NCI-H748 (cell line): ENCODE data around the gene STX10.

Source experiments
- DNase-seq: peaks from one replicate; lab custom pipeline; 2025; ENCODE audit not compliant: unreplicated experiment; lab: John Stamatoyannopoulos, UW

Gene STX10

DNA sequence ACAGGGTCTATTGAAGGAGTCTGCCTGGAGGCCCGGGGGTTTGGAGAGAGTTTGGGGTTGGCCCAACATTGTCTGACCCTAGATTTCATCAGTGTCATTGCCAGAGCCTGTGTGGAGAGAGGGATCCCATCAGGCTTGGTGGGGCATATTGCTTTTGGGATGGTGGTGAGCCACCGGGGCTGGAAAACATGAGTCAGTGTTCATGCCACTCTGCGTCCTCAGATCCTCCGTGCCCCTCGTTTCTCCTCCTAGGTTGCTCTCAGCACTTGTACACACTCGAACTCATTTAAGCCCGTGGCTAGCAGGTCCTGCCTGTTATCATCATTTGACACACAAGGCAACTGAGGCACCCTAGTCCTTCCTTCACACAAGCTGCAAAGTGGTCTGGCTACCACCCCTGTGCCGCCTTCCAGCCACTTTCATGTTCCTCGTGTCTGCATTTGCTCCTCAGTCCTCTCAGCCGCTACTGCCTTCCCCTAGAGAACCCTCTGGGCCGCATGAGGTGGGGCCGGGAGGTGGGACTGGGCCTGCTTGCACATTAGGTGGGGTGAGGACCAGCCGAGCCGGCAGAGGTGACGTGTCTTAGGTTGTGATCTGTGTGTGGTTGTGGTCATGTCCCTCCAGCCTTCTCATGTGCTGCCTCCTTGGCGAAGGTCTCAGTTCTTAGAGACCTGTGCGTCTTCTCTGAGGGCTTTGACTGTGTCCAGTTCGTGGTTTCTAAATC is 28.5 kb downstream of the STX10 start:
- DNase-seq: no peak

DNA sequence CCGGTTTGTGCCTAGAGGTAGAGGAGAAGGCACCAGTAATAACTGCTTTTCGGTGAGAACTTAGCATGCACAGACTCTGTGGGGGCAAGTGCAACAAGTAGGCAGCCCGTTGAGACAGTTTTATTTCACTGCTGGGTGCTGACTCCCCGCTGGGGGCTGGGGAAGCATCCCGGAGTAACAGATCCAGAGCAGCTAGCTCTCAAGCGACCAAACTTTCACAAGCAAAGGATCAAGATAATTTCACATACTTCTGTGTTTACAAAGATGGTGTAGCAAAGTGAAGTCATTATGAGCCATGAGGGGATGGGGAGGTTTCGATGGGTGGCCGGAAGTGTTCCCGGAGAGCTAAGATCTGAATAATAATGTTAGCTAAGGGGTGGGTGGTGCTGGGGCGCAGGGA is 29.4 kb downstream of the STX10 start:
- no peak for DNase-seq

DNA sequence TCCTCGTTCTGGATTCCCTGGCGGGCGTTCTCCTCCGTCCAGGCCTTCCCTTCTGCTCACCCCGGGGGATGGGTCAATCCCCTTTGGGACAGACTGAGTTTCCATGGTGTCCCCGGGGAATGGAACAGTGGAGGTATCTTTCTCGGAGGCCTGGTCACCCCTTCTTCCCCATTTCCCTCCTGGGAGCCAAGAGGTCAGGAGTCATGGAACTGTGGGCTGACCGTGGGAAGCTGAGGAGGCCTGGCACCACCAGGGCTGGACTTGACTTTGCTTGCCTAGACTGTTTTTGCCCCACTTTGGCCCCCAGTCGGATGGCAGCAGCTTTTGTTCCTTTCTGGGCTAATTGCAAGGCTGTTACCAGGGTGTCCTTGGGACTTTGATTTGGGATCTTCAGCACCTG is 30.1 kb downstream of the STX10 start:
- DNase-seq: no peak

DNA sequence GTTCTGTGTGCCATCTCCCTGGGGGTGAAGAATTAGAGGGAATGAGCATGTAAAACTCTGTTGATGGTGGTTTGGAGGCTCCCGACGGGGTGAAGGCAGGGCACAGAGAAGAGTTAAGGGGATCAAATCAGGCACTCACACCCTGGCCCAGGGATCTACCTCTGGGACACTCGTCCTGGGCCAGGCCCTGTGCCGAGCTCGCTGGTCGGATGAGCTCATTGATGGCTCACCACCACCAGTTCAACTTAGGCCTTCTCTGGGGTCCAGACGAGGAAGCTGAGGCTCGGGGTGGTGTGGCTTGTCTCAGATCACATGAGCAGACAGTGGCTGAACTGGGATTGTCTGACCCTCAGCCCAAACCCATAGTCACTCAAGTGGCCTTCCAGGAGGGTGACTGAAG is 30.5 kb downstream of the STX10 start:
- no peak for DNase-seq

DNA sequence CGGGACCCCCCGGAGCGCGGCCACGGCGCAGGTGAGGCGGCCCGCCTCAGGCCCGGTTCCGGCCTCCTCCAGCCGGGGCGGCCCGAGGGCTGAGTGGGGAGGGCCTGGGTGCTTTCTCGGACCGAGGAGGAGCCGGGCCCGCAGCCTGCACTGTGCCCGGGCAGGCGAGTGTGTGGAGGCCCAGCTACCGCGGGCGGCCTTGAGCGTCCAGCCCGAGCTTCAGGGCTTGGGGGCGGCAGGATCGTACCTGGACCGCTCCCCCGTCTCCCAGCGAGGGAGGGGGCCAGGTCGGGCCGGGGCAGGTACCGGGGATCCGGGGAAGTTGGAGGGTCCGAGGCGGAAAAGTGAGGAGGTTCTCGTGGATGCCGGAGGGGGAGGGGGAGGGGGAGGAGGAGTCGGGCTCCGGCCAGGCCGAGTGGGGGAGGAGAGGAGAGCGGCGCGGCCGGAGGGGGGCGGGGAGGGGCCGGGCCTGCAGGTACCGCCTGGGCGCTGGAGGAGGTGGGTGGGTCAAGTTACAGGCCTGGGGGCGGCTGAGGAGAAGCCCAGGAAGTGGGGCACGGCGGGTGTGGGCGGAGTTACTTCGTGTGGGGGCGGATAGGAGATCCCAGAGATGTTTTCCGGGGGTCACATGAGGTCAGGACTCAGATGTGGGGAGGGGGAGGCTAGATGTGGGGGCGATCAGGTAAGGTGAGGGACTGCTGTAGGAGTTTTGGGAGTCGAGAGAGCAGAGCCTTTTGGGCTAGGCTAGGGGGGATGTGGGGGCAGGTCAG is 31.6 kb downstream of the STX10 start:
- DNase-seq: peak; percentile 76

DNA sequence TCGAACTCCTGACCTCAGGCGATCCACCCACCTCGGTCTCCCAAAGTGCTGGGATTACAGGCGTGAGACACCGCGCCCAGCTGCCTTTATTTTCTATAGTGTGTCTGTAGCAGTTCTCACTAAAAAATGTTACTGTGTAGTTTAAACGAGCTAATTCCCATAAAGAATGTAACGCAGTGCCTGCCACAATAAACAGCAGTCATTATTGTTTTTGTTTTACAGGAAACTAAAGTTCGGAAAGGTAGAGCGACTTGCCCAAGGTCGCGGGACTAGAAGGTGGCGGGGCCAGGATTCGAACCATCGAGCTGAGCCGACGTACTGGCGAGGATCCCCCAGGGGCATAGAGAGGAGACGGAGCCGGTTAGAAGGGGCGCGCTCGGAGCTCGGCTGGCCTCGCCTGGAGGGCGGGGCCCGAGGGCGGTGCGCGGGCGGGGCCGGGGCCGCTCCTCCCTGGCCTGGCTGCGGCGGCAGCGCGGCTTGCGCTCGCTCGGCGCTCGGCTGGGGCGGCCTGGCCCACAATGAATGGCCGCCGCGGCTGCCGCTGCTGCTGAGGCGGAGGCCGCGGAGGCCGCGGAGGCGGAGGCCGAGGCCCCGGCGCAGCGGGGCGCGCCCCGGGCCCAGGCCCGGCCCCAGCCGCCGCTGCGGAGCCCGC is 32.3 kb downstream of the STX10 start, which contains the start of gene NACC1:
TSS of gene NACC1 (plus strand) at position 493 of the 652 bp plus-strand sequence. CDS start 16,944 bp downstream, outside the sequence.
- peak; percentile 89 for DNase-seq

DNA sequence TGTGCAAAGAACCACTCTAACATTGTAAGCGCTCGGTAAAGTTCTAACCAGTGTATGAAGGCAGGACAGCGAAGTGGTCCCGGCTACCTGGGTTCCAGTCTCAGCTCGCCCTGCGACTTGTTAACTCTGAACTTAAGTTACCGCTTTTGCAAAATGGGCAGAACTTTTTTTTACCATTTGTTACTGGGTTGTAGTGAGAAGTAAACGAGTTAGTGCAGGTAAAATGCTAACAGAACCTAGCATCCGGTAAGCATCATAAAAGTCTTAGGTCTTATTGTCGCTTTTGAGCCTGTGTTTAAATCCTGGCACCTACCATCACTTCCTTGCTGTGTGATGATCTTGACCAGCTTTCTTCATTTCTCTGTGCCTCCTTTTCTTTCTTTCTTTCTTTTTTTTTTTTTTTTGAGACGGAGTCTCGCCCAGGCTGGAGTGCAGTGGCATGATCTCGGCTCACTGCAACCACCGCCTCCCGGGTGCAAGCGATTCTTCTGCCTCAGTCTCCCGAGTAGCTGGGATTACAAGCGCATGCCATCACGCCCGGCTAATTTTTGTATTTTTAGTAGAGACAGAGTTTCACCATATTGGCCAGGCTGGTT is 32.9 kb downstream of the STX10 start:
- peak; percentile 38 for DNase-seq

DNA sequence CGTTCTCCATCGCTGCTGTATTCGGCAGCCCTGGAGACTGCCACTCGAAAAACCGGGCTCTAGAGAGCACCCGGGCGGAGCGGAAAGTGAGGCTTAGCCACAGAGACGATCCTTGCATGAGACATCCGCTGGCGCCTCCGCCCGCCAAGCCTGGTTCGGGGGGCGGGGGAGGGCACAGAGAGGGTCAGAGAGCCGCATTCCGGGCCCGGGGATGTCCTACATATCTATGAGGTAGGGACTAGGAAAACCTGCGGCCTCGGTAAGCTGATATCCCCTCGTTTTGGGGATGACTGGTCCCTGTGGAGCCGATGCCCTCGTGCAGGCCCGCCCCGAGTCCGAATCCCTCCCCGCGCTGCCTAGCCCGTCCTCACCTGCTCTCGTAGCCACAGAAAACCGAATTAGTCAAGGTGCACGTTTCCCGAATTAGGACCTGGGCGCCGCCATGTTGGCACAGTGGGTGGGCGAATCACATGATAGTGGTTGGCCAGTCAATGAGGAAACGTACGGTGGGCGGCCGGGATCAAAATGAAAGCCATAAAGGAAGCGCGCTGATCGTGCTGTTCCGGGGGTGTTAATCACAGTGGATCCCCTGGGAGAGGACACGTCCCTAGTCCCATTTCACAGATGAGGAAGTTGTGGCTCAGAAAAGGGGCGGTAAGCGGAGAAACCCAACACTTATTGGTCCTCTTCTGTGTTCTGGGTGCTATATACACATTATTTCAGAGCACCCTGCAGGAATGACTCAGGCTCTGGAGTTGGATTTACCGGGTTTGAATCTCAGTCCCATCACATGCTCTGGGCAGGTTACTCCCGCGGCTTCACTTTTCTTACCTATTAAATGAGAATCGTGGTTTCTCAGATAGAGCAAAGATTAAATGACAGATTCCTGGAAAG is 33.6 kb downstream of the STX10 start, which contains the start of gene TRMT1:
TSS of gene TRMT1 (minus strand) at position 459 of the 894 bp plus-strand sequence. CDS start at position 118, 341 bp downstream.
- peak; percentile 86 for DNase-seq

DNA sequence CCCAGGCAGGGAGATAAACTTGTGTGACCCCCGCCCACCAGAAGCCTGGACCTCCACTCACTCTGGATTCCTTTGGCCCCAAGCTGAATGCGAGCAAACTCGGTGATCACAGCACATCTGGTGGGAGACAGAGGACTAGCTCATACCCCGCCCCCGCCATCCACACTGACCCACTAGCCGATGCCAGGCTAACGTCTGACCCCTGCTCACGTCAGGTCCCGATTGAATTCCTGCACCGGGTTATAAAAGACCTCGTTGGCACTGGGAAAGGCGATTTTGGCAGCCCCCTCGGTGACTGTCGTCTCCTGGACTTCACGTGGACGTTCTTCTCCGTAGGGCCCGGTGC is 34.3 kb downstream of the STX10 start:
- DNase-seq: no peak

DNA sequence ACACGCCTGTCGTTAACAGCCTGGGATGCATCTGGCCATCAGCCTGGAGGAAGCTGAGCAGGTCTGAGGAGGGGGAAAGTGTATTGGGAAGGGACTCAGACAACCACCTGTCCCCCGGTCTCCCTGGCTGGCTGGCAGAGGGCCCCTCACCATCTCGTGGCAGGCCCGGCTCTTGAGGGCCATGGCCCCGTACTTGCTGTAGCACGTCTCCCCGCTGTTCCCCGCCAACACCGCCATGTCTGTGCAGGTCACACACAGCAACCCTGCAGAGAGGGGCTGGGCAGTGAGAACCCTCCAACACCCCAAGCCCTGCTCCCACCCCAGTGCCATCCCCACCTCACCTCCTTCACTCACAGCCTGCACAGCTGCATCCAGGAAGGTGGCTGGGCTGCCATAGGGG is 37.6 kb downstream of the STX10 start:
- DNase-seq: no peak

DNA sequence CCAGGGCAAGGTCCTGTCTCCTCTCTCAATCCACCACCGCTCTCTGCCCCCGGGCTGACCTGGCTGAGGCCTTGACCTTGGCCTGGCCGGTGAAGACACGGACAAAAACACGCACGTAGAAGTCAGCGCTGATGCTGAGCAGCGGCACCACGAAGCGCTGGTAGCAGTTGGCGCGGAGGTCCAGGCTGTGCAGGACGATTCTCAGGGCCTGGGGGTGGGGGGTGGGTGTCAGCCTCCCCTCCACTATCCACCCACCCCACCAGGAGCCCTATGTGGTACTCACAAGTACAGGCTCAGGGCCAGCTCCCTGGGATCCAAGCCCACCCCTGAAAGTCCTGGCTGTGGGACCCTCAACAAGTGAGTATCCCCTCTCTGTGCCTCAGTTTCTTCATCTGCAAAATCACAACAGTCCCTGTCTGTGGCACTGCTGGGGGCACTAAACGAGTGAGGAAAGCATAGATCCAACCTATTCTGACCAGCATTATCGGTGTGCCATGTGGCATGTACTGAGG is 40.0 kb downstream of the STX10 start:
- no peak for DNase-seq

DNA sequence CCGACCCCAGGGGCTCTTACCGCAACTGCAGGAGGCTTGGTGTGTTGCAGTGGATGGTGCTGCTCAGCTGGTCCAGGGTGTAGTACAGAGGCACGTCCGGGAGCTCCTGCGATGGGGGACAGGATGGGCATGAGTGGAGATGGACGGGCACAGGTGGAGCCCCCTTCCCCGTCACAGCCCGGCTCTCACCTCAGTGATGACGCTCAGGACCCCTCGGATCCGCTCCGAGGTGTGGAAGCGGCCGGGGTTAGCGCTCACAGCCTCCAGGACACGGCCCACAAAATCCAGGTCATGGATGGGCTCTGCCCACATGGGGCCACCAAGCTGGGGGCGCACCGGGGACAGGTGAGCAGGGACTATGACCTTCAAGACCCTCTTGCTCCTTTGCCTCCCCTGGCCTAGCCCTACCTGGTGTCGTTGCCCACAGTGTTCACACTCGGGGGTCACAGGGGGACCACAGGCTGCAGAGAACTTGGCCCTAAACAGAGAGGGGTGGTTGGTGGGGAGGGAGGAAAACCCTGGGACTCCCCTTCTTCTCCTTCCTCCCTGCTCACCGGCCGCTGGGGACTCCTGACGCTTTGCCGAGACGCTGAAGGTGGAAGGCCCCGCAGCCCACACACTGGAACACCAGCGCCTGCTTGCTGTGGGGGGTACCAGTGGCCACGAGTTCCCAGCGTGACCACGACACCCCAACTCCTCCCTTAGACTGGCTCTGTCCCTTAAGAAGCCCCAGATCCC is 40.6 kb downstream of the STX10 start:
- DNase-seq: no peak

DNA sequence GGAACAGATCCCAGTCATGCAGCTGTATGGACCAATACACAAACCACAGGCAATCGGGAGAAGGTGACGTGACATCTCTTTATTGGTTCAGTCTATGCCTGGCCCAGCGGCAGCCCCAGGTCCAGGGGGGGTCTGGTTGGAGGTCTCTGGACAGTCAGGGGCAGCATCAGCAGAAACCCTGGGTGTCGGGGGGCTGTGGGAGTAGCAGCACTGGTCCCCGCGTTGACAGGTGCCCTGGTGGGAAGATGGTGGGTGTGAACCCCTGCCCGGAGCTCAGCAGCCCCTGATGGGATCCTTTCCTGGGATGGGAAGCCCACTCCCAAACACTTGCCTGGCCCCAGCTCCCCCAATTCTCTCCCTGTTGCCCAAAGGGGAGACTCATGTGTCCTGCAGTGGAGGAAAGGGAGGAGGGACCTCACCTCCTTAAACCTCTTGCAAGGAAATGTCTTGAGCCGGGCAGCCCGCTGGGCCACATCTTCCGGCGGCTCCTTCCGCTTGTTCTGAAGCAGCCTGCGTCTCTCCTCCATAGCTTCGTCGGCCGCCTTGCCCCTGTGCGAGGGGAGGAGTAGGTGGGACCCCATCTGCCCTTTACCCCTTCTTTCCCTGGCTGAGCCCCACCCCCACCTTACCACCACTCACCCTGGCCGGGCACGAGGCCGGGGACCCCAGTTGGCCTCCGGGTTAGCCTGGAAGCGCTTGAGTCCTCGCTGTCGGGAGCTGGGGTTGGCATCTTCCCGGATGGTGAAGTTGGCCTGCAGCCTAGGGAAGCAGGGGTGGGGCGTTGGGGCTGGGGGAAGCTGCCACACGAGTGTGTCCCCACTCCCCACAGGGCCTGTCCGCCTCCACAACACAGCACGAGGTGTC is 45.1 kb downstream of the STX10 start:
- DNase-seq: no peak

DNA sequence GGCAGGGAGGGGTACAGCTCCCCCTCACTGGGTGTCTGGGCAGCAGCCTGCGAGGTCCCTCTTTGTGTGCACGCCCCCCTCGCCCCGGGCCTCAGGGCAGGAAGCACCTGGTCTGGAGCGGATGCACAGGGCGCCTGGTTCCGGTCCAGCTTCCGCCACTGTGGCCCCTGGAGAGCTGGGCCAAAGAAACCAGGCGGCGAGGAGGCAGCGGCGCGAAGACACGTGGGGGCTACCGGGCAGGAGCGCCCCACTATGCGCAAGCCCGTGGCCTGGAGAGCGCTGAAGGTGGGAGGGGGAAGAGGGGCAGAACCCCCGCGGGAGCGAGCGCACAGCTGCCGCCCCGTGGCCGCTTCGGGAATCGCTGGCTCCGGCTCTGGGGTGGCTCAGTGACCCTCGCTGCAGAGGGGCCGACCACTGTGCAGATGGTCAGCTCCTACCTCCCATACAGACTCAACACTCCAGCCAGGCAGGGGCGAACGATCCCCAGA is 45.8 kb downstream of the STX10 start:
- no peak for DNase-seq

DNA sequence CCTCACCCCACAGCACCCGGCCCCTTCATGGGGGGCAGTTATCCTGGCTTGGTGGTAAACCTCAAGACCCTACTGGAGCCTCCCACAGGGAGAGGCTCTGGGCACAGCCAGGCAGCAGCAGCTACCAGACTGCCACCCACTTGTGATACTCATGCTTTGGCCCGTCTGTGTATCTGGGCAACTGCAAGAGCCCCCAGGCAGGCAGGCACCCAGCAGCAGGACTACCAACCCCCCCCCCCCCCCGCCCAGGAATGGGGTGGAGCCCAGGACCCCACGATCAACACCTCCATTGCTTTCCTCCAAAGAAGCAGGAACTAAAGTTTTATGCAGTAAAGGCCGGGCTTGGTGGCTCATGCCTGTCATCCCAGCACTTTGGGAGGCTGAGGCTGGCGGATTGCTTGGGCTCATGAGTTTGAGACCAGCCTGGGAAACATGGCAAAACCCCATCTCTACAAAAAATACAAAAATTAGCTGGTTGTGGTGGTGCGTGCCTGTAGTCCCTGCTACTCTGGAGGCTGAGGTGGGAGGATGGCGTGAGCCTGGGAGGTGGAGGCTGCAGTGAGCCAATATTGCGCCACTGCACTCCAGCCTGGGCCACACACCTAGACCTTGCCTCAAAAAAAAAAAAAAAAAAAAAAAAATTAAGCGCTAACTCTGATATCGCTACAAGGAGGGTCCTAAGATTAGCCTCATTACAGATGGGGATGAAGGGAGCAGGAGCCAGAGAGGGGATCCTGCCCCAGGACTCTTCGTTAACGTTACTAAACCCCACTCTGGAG is 46.4 kb downstream of the STX10 start:
- no peak for DNase-seq

DNA sequence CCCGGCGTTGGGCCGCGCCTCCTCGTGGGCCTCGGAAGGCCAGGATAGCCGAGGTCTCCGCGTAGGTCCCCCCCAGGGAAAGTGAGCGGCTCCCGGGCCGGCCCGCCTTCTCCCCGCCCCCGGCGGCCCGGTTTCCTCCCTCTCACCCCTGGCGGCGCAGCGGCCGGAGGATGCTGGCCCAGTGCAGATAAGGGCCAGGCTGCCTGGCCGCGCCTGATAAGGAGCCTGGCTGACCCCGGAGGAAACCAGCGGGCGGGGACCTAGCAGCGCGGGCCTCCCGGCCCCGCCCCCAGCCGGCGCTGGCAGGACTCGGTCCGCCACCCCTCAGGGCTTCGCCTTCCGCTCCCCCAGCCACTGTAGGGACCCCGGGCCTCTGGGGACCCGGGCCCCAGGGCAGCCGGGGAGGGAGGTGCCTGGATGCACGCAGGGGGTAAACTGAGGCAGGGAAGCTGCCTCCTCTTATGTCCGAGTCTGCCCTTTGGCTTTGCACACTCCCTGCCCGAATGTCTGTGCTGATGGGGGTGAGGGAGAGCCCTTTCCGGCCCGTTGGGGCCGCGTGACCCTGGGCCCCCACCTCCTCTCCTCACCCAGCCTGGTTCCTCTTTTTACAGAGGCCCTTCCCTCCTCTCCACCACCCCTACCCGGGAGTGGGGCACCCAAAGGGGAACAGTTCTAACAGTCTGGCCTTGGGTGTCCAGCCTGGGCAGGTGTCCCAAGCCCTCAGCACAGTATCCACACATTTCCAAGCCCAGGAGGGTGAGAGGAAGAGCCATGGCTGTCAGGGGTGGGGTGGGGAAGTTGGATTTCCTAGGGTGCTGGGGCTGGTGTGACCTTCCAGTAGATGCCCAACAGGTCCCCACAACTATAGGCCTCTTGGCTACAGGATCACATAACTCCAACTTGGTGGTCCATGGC is 47.3 kb downstream of the STX10 start, which contains the start of gene LYL1:
TSS of gene LYL1 (minus strand) at position 193 of the 915 bp plus-strand sequence. CDS start 1,687 bp downstream, outside the sequence.
- DNase-seq: peak; percentile 4

DNA sequence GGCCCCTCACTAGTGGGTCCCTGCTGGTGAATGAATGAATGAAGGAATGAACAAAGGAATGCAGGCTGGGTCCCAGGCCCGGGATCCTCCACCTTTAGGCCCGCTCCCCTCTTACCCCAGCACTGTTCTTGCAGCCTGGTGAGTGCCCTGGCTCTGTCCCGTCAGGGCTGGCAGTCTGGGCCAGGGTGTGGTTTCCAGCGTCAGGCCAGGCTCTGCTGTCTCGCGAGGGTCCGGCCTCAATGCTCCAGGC is 47.8 kb downstream of the STX10 start:
- DNase-seq: no peak
